GOT3 (cell line): ENCODE results near the gene PGAM2.
"Not testable (repeated sequence)": the region's sequence is repeated elsewhere in the genome, so short reads cannot be mapped to it uniquely, and the experiment has no call there.

ENCODE experiments used
- DNase-seq: peaks from one replicate; lab custom pipeline; 2025; ENCODE audit warnings: mixed read lengths; lab: John Stamatoyannopoulos, UW

PGAM2 gene

GRCh38 chr7:44022796-44023467 is 42.4 kb downstream of the PGAM2 start:
- DNase-seq: not testable (repeated sequence)

- not testable (repeated sequence) for DNase-seq
Measured at GRCh38 chr7:44022069-44022468, 43.3 kb downstream of the PGAM2 start.

- not testable (repeated sequence) for DNase-seq
Measured at GRCh38 chr7:44019825-44020224, 45.5 kb downstream of the PGAM2 start.

GRCh38 chr7:44018857-44019807 is 46.2 kb downstream of the PGAM2 start:
- peak; percentile 98 for DNase-seq

- DNase-seq: not testable (repeated sequence)
Measured at GRCh38 chr7:44015090-44015489, 50.3 kb downstream of the PGAM2 start.
